ENCODE measurements around the gene SLFN5.
"Not testable (repeated sequence)": the region's sequence is repeated elsewhere in the genome, so short reads cannot be mapped to it uniquely, and the experiment has no call there.

DNA sequence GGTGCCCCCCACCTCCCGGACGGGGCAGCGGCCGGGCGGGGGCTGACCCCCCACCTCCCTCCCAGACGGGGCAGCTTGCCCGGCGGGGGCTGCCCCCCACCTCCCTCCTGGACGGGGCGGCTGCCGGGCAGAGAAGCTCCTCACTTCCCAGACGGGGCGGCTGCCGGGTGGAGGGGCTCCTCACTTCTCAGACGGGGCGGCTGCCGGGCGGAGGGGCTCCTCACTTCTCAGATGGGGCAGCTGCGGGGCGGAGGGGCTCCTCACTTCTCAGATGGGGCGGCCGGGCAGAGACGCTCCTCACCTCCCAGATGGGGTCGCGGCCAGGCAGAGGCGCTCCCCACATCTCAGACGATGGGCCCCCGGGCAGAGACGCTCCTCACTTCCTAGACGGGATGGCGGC lies 47.8 kb upstream of the SLFN5 start:
- TF ChIP-seq, protein P1, sequence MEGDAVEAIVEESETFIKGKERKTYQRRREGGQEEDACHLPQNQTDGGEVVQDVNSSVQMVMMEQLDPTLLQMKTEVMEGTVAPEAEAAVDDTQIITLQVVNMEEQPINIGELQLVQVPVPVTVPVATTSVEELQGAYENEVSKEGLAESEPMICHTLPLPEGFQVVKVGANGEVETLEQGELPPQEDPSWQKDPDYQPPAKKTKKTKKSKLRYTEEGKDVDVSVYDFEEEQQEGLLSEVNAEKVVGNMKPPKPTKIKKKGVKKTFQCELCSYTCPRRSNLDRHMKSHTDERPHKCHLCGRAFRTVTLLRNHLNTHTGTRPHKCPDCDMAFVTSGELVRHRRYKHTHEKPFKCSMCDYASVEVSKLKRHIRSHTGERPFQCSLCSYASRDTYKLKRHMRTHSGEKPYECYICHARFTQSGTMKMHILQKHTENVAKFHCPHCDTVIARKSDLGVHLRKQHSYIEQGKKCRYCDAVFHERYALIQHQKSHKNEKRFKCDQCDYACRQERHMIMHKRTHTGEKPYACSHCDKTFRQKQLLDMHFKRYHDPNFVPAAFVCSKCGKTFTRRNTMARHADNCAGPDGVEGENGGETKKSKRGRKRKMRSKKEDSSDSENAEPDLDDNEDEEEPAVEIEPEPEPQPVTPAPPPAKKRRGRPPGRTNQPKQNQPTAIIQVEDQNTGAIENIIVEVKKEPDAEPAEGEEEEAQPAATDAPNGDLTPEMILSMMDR (IDR thresholded peaks at IDR 0.05), result not testable (repeated sequence)
- not testable (repeated sequence) for TF ChIP-seq POLR2A (IDR thresholded peaks at IDR 0.05)

Measured in thyroid gland (tissue), 4 donors.